HK-2 (cell line): ENCODE measurements around the gene UQCRC2.
"Not testable (repeated sequence)": the region's sequence is repeated elsewhere in the genome, so short reads cannot be mapped to it uniquely, and the experiment has no call there.

Experiments
- DNase-seq: peaks from one replicate; pipeline ENCODE4 v3.0.0-alpha.2; 2018; ENCODE audit not compliant: unreplicated experiment

UQCRC2 gene

GRCh38 chr16:21952793-21953540 lies at the start of gene UQCRC2:
Gene UQCRC2, plus strand, starts transcription at chr16:21953361. Its CDS starts 63 bp downstream, at chr16:21953424.
- DNase-seq = peak; percentile 79

DNA sequence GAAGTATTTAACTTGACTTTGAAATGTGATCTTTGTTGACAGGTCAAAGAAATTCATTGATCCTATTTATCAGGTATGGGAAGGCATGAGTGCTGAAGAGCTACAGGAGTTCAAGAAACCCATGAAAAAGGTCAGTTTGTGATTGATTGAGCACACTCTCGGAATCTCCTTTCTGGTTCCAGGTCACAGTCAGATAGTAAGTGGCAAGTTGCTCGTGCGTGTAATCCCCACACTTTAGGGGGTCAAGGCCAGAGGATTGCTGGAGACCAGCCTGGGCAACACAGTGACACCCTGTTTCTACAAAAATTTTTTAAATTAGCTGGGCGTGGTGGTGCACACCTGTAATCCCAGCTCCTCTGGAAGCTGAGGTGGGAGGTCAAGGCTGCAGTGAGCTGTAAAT lies 20.5 kb upstream of the UQCRC2 start:
- not testable (repeated sequence) for DNase-seq

DNA sequence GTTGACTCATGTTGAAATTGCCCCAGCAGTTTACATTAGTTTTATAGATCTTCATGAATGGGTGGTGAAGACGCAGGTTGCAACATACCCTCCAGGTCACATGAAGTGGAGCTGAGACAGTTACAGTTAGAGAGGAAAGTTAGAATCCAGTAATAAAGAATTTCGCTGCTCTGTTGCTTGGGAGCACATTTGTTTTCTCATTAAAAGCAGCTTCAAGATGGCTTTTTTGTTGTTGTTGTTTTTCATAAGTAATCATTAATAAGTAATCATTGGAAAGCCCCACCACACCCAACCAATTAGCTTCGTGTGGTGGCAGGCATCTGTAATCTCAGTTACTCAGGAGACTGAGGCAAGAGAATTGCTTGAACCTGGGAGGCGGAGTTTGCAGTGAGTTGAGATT lies 19.8 kb upstream of the UQCRC2 start:
- DNase-seq = not testable (repeated sequence)

GRCh38 chr16:21933790-21934189 lies 19.4 kb upstream of the UQCRC2 start:
- DNase-seq = not testable (repeated sequence)

- not testable (repeated sequence) for DNase-seq
Observed at GRCh38 chr16:21936216-21936615, 16.9 kb upstream of the UQCRC2 start.

- no peak for DNase-seq
Observed at GRCh38 chr16:21937336-21937829, 15.8 kb upstream of the UQCRC2 start.

DNA sequence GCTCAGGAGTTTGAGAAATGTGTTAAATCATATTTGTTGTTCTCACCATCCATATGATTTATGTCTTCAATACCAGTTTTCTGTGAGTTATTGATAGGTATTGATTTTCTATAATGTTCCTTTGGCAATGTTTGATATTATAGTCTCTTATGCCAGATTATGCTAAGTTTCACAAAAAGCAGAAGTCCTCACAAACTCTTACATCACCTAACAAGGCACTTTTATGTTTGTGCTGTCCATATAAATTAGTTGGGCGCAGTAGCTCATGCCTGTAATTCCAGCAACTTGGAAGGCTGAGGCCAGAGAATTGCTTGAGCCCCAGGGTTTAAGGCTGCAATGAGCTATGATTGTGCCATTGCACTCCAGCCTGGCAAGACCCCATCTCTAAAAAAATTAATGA lies 12.6 kb upstream of the UQCRC2 start:
- DNase-seq = no peak

GRCh38 chr16:21943571-21943970 lies 9.6 kb upstream of the UQCRC2 start:
- DNase-seq = no peak

- no peak for DNase-seq
Observed at GRCh38 chr16:21946889-21947635, 6.1 kb upstream of the UQCRC2 start.

DNA sequence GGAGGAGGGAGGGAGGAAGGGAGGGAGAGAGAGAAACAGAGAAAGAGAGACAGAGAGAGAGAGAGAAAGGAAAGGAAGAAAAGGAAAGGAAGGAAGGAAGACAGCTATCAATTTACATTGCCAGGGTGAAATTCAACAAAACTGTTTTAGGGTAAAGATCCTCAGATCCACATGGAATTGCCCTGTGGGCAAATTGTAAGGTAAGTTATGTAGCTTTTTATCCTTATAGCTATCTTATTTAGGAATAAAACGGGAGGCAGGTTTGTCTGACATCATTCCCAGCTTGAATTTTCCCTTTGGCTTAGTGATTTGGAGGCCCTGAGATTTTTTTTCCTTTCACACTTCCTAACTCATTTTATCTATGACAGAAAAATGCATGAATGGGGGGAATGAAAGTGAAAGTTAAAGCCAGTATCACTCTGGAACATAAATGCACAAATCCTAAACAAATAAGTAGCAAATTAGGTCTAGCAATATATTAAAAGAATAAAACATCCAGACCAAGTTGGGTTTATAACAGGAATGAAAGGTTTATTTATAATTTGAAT lies 3.4 kb upstream of the UQCRC2 start:
- DNase-seq = no peak

DNA sequence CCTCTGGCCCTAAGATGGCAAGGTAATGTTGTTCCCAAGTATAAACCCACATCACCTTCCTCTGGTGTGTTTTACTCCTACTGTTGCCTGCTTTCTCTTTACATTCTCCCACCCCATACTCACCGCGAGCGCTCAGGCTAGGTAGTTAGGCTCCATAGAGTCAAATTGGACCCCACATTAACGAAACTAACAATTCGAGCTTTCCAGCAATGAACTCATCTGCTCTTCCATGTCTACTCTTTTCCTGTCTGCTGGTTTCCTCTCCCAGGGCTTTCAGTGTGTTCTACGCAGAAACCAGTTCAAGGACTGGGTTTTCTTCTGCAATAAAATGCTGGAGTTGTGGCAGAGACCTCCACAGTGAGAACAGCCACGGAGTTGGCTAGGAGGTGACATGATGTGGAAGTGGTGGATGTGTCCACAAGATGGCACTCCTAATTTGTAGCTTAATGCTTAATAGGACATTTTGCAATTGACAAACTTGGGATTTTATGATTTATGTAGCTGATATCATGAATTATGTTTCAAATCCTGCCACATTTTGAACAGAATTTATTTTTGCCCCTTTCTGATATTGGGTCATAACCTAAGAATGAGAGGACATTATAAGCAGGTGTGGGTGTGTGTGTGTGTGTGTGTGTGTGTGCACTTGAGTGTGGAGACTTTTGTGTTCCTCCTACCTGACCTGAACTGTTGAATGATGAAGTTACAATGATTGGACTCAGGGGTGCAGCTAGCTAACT lies 2.2 kb upstream of the UQCRC2 start:
- DNase-seq = no peak

GRCh38 chr16:21952040-21952792 lies 945 bp upstream of the UQCRC2 start:
- peak; percentile 39 for DNase-seq

DNA sequence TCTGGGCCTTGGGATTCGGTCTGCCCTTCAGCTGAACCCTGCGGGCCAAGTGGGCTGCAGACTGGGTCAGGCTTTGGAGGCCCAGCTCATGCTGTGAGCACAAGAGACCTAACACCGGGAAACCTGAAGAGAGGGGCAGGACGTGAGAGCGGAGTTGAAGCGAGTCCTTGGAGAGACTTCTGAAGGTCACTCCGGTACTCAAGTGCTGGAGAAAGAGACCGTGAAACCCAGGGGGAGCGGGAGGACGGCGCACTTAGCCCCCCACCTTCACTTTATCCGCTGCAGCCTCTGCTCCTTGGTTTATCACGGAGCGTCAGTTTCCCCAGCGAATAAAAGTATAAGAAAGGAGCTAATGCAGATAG lies 361 bp downstream of the UQCRC2 start:
- DNase-seq = no peak

- no peak for DNase-seq
Observed at GRCh38 chr16:21957714-21958346, 4.7 kb downstream of the UQCRC2 start.

DNA sequence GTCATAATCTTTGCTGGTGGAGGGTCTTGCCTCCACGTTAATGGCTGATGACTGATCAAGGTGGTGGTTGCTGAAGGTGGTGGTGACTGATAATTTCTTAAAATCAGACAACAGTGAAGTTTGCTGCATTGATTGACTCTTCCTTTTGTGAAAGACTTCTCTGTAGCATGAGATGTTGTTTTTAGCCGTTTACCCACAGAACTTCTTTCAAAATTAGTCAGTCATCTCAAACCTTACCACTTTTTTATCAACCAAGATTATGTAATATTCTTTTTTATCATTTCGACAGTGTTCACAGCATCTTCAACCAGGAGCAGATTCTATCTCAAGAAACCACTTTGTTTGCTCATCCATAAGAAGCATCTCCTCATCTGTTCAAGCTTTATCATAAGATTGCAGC lies 5.9 kb downstream of the UQCRC2 start:
- DNase-seq = no peak

DNA sequence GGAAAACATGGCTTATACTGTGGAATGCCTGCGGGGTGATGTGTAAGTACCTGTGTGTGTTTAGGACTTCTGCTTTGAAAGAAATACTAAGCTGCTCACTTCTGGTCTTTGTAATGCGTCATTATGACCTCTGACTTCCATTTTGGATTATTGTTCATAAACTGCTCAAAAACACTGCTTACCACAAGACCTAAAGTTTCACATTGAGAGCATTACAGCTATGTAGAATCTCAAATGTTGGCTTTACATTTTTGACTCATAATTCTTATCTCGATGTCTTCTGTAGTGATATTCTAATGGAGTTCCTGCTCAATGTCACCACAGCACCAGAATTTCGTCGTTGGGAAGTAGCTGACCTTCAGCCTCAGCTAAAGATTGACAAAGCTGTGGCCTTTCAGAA lies 9.3 kb downstream of the UQCRC2 start:
- DNase-seq = no peak

GRCh38 chr16:21963887-21964286 lies 10.7 kb downstream of the UQCRC2 start:
- no peak for DNase-seq

DNA sequence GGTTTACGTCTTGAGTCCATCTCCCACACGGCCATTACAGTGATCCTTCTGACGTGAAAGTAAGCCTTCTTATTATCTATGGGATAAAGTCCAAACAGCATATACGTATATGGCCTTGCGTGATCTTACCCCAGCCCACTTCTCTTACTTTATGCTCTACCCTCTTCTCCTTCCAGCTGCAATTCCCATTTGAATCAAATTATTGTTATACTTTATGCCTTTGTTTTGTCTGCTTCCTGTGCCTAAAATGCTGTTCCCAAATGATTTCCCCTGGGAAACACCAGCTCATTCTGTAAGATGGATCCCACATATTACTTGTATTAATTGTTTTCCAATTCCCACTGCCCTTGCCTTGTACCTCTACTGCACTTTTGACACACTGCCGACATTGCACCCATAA lies 11.2 kb downstream of the UQCRC2 start:
- no peak for DNase-seq

DNA sequence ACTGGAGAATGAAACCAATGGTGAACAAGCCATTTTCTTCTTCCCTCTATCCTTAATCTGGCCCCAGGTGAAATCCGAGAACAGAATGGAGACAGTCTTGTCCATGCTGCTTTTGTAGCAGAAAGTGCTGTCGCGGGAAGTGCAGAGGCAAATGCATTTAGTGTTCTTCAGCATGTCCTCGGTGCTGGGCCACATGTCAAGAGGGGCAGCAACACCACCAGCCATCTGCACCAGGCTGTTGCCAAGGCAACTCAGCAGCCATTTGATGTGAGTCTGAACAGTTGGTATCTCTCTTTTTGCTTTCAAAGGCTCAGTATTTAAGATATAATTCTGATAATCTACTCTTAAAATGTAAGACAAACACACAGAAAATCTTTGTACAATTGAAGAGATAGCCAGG lies 18.7 kb downstream of the UQCRC2 start:
- no peak for DNase-seq

DNA sequence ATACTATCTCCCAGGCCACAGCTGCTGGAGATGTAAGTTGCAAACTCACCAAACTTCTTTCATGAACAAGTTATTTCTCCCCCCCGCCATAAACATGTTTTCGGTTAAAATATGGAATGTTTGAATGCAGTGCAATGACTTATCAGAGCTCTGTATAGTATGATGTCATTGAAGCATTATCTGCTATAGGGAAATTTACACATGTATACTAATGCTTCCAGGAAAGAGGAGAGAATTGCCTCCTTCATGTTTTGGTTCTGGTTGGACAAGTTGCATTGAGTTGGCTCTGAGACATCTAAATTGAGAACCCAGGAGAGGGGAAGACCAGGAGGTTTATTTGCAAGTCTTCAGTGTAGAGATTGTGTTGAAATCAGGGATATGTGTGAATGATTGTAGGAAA lies 20.8 kb downstream of the UQCRC2 start:
- no peak for DNase-seq

GRCh38 chr16:21980032-21980431 lies 26.9 kb downstream of the UQCRC2 start:
- no peak for DNase-seq
